Nucleus accumbens (tissue), 56 donors: ENCODE measurements around the gene FBXW12.

ENCODE experiments used
- DNase-seq, 56 donors: peaks; one replicate each; lab custom pipeline; 2025; lab: John Stamatoyannopoulos, UW

The FBXW12 gene

DNA sequence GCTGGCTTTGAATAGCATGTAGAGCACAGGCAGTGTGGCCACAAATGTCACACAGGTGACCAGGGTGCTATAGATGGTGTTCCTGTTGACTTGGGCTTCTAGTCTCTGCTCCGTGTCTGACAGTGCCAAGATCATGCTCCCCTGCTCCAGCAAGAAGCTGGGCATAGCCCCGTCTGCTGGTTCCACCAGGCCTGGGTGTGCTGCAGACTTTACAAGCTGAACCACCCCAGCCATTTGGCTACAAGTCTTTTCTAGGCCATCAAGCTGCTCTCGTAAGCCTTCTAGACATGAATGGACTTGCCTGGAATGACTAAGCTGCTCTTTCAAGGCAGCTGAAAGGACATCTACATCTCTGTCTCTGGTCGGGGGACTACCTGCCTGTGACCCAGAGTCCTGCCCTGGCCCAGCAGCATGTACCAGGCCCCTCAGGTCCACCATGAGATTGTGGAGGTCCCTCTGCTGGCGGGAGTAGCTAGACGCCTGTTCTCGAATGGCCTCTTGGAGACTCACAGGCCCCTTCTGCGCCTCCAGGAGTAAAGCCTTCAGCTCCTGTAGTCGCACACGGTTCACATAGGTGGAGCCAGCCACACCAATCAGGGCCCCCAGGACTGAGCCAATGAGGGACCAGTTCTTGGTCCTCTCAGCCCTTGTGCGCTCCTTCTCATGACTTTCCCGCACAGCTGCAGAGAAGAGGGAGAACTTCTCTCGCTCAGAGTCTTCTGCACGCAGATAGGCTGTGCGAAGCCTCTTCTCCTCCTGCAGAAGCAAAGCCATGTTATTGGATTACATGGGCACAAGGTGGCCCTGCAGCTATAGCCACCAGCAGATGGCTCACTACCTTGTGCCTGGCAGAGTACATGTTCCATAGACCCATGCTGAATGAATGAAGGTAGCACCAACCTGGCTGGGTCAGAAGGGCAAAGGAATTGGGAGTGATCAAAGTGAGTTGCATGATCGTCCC lies 60.7 kb downstream of the FBXW12 start:
- DNase-seq = peak in 1 of 56 donors; percentile 15

DNA sequence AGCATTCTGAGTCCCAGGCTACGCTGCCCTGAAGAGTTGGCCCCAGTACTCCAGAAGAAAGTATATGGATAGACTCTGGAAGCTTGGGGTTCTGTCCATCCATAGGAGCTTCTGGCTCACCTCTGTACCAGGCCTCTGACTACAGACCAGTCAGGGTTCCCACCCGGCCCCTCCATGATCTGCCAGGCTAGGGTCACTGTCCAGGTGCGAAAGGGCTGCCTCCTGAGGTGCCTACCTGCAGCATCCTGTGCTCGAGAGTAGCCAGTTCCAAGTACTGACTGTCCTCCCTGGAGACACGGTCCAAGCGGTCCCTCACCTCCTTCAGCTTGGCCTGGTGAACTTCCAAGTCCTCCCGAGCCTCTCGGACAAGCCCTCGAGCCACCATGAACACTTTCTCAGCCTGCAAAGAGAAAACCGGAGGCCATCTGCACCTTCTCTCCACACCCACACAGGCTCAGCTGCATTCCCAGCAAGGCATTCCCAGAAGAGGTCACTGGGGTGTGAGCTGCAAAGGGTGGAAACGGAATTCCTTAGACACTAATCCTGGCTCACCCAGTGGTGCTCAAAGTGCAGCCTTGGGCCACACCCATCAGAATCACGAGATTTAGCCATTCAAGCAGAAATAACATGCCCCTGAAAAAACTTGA lies 61.6 kb downstream of the FBXW12 start:
- no peak for DNase-seq

DNA sequence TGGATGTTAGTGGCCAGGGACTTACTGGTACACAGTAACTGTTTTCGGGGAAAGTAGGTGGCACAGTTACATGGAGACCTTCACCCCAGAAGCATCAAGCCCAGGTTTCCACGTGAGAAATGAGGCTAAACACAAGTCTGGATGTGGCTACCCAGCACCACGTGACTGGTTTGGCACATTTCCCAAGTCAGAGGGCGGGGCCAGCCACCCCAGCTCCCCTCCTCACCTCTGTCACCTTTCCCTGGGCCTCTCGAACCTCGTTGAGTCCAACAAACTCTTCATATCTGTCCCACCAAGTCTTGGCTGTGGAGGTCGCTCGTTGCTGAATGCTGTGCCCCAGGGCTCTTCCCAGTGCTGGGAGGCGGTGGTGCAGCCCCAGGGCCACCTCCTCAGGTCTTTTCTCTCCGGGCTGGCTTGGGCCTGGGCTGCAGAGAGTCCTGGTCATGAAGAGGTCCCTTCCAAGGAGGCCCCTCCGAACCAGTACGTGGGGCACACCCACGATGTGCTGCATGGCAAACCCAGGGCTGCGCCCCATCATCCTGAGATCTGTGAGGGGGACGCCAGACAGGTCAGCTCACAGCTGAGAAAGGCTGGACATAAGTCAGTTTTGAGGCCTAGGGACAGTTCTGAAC lies 62.7 kb downstream of the FBXW12 start:
- no peak for DNase-seq

DNA sequence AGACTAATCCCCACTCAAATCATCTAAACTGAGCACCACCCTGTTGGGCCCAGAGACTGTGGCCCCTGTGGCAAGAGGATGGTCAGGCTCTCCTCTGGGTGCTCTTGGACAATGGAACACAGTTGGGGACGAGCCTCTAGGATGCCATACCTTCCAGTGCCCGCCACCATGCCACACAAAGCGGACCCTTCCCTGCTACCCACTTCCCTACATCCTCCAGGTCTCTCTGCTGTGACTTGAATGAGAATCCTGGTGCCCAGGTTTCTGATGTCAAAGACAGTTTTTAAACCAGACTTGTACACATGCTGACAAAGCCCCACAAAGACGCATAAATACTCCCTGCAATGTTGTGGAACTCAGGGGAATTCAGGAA lies 63.2 kb downstream of the FBXW12 start:
- no peak for DNase-seq

DNA sequence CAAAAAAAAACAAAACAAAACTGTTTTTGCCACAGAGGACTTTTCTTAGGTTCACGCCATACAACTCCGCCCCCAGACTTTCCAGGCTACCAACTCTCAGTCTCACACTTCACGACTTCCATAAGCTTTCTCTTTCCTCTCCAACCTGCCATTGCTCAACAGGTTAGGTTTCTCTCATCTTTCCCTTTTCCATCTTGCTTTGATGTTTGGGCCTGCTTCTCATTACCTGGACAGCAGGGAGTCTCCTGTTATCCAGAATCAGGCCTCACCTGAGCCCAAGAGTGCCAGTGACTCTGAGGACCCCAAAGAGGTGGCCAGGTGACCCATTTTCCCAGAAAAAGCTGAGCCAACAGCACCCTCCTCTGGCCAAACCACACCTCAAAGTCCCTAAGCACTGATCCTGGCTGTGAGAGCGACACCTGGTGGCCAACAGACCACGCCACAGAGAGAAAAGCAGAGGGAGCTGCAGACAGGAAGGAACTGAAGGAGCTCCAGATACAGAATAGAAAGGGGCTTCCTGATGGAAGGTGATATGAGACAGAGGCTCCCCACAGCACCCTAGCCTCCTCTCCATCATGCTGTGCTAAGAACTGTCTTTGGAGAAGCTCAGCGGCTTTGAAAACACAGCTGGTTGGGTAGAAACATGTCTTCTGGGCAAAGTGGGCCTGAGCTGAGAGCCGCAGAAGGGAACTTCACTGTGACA lies 63.9 kb downstream of the FBXW12 start:
- peak in 52 of 56 donors; percentile 46 to 94 (median 78) for DNase-seq

DNA sequence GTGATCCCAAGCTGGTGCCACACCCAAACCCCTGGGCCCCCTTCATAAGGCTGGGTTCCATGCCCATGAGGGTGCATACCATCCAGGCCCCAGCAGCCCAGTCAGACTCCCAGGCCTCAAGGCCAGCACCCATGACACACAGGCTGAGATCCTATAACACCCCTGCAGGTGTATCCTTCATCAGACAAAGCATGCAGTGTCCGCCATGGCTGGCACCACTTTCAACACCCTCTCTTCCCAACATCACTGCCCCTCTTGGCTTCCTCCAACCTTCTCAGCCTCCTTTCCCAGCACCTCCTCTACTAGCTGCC lies 64.4 kb downstream of the FBXW12 start:
- no peak for DNase-seq

DNA sequence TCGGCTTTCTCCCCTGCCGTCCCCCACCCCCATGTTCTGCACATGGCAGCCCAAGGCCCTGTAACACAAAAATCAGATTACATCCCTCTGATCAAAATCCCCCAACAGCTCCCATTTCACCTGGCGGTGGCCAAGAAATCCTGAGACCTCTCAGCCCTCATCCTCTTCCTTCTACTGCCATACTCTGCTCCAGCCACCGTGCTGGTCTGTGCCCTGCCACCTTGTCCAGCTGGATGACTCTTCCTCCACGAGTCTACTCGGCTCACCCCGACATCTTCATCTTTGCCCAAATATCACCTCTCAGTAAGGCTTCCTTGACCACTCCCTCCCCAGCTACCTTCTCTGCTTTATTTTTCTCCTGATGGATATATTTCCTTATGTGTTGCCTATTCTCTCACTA lies 64.8 kb downstream of the FBXW12 start:
- DNase-seq = no peak

DNA sequence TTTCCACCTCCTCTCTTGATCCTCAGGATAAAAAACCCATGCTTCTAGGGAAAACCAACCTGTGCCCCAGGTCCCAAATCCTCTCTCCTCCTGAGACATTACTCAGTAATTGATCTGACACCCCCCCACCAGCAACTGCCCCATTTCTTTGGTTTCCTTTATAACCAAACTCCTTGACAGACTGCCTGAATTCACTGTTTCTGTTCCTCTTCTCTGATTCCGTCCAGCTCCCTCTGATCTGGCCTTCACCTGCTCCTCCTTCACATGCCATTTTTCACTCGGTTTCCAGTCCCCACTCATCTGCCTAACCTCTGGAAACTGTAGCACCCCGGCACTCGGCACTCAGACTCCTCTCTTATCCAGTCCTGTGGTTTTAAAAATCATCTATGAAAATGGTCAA lies 65.8 kb downstream of the FBXW12 start:
- no peak for DNase-seq

DNA sequence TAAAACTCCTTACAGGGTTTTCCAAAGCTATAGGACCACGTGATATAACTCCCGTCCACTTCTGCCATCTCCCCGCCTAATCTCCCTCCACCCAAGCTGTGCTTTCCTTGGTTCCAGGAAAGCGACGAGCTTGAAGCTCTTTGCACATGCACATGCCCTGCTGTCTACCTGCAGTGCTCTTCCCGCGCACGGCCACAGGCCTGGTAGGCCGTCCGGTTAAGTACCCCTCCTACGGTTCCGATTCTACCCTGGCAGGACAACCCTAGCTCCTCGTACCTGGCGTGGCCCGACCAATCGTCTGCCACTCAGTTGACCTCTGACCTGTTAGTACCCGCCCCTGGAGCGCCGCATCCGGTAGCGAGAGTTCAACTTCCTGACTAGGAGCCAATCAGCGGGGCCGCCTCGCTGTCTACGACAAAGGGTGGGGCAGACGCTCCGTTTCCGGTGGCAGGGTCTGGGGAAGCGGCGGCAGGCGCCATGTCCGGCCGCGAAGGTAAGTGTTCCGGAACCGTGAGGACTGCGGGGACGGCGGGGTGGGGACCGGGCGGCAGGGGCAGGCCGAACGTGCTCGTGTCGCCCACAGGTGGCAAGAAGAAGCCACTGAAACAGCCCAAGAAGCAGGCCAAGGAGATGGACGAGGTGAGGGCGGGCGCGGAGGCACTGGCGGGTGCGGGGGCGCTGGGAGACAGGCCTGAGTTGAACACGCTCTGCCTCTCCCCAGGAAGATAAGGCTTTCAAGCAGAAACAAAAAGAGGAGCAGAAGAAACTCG lies 68.0 kb downstream of the FBXW12 start, which contains the start of the genes CCDC51 and TMA7:
CCDC51 (minus strand) TSS at position 300 of the 770 bp plus-strand sequence. CDS start 4,991 bp downstream, outside the sequence.
TMA7 (plus strand) TSS at position 438 of the 770 bp plus-strand sequence; CDS start at position 478, 40 bp downstream.
- DNase-seq = peak; percentile 83 to 100 (median 97)

DNA sequence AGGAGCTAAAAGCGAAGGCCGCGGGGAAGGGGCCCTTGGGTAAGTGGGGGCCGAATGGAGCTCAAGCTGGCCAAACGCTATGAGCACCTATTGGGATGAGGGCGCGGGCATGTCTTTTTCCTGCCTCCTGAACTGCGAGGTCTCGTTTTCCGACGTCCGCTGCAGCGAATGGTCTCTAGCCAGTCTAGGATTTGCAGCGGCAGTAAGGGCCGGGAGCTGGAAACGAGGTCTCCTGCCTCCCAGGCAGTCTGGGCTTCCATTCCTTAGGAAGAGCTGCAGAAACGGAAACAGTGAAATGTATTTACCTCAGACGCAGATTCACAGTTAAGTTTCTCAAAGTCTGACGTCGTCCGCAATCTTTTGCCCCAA lies 68.6 kb downstream of the FBXW12 start:
- peak in 1 of 56 donors; percentile 58 for DNase-seq

DNA sequence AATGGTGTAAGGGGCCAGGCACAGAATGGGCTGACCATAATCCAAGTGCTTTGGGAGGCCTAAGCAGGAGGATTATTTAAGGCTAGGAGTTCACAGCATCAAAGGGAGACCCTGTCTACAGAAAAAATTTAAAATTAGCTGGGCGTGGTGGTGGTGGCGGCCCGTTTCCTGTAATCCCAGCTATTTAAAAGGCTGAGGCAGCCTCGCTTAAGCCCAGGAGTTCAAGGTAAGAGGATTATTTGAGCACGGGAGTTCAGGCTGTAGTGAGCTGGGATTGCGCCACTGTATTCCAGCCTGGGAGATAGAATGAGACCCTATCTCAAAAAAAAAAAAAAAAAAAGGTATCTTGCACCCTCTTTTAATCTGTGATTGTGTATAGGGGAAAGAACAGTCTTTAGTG lies 69.9 kb downstream of the FBXW12 start:
- DNase-seq = no peak
